OCI-LY1 (cell line): ENCODE data around the gene ERAP2.

Experiments used
- EZH2 ChIP-seq: fragments of 200-600 bp; sonication (generic), shearing (Covaris generic); IDR thresholded peaks from 2 replicates; pipeline ENCODE4 v1.8.0; 2017; ENCODE audit warnings: borderline replicate concordance, mixed run types, mild to moderate bottlenecking, antibody characterized with exemption, low read length, moderate library complexity, mixed read lengths
- TF ChIP-seq, protein P1 (sequence below): fragments of 200-600 bp; sonication (generic), shearing (Covaris generic); IDR thresholded peaks from 2 replicates; pipeline ENCODE4 v1.5.1; 2017; ENCODE audit warnings: mild to moderate bottlenecking, antibody characterized with exemption, low read length, moderate library complexity, mixed read lengths

- TF ChIP-seq, protein P1, sequence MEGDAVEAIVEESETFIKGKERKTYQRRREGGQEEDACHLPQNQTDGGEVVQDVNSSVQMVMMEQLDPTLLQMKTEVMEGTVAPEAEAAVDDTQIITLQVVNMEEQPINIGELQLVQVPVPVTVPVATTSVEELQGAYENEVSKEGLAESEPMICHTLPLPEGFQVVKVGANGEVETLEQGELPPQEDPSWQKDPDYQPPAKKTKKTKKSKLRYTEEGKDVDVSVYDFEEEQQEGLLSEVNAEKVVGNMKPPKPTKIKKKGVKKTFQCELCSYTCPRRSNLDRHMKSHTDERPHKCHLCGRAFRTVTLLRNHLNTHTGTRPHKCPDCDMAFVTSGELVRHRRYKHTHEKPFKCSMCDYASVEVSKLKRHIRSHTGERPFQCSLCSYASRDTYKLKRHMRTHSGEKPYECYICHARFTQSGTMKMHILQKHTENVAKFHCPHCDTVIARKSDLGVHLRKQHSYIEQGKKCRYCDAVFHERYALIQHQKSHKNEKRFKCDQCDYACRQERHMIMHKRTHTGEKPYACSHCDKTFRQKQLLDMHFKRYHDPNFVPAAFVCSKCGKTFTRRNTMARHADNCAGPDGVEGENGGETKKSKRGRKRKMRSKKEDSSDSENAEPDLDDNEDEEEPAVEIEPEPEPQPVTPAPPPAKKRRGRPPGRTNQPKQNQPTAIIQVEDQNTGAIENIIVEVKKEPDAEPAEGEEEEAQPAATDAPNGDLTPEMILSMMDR, result no peak
- no peak for TF ChIP-seq EZH2
Measured at GRCh38 chr5:96926276-96926675, 50.0 kb downstream of the ERAP2 start.
